GM12878 (cell line): ENCODE results near the gene FSTL4. TPM values are rescaled to one million over a fixed set of nuclear protein-coding genes. Genes with fewer than 3 reads are reported as not detected.

Experiments used
- E2F8 ChIP-seq: fragments of 450-650 bp; IDR thresholded peaks from 2 replicates; pipeline ENCODE4 v1.6.1; 2018; ENCODE audit warnings: mild to moderate bottlenecking, low read depth, moderate library complexity; ENCODE audit not compliant: partially characterized antibody
- ESRRA ChIP-seq: IDR thresholded peaks from 2 replicates; pipeline ENCODE4 v1.6.1; 2012; ENCODE audit warnings: mild to moderate bottlenecking, low read length, improper control_type of control experiment
- KAT2A ChIP-seq: conservative IDR thresholded peaks from 2 replicates; pipeline ENCODE4 v1.6.1; 2011; ENCODE audit warnings: low read depth, low read length; ENCODE audit not compliant: control insufficient read depth
- RCOR1 ChIP-seq: conservative IDR thresholded peaks from 2 replicates; pipeline ENCODE4 v1.6.1; 2012; ENCODE audit warnings: low read depth, low read length, improper control_type of control experiment
- TARDBP ChIP-seq: IDR thresholded peaks from 2 replicates; pipeline ENCODE4 v1.6.1; 2016; ENCODE audit warnings: borderline replicate concordance
- ZNF274 ChIP-seq: IDR thresholded peaks from one replicate; pipeline ENCODE4 v1.8.0; 2011; ENCODE audit not compliant: insufficient read length, insufficient read depth
- ZNF592 ChIP-seq: fragments of 450-650 bp; IDR thresholded peaks from 2 replicates; pipeline ENCODE4 v1.6.1; 2017; ENCODE audit warnings: mild to moderate bottlenecking, moderate library complexity
- polyA plus RNA-seq, 11 experiments: library from polyadenylated mRNA; depleted of rRNA in 4 of 11; unstranded in 6 of 11; stranded (reverse) in 5 of 11; fragments of >200 nt; fragmentation: Nextera tagmentation in 4 of 11; fragmentation: Illumina TruSeq in 1 of 11; extraction: Ambion mirVana in 4 of 11; extraction: Trizol in 1 of 11; gene quantifications; 1 replicate in 1 of 11; 2 replicates in 10 of 11; pipeline versions ENCODE4 v1.2.1 to v1.2.3, GENCODE V29; 2011 to 2016; ENCODE audit warnings: inconsistent platforms in 2 of 11, missing spikeins in 2 of 11, low read depth in 1 of 11
- total RNA-seq, 4 experiments: library from RNA; depleted of rRNA in 3 of 4; stranded (reverse); fragments of >200 nt in 3 of 4; fragmentation: Illumina TruSeq in 1 of 4; extraction: Trizol in 1 of 4; gene quantifications; 2 replicates each; pipeline versions ENCODE4 v1.2.1 to v1.2.3, GENCODE V29; 2013 to 2021

FSTL4 gene
- total and polyA plus RNA-seq, 10 of the 15 experiments (the other 5 are each of a cell fraction or from before 2014, with no cell fraction given), result 0.01 to 0.79 (median 0.21) TPM; not detected in 6

DNA sequence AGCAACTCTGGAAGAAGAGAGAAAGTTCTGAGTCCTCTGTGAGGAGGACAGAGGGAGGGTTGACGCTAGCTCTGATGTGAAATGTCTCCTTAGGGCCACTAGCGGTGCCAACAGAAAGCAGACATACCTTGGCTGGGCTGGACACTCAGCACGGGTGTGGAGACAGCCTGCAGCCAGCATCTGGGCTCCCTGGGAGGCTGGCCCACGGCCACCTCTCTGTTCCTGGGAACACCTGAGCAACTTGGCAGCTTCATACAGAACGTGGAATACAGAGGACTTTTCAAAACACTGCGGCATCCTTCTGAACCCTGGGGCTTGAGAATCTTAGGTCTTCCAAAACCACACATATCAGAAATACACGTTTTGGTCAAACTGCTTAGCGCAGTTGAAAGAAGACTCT lies 269.1 kb downstream of the FSTL4 start (continued):
- no peak for TF ChIP-seq KAT2A
- TF ChIP-seq E2F8, result no peak
- no peak for TF ChIP-seq TARDBP
- no peak for TF ChIP-seq ZNF592
- no peak for TF ChIP-seq ZNF274
- TF ChIP-seq RCOR1, result no peak
- TF ChIP-seq ESRRA, result no peak
